Keratinocyte (primary cell): ENCODE results near the gene SPRED2. TPM values are rescaled to one million over a fixed set of nuclear protein-coding genes. Genes with fewer than 3 reads are reported as not detected.

ENCODE experiments used
- DNase-seq: peaks from one replicate; pipeline ENCODE4 v3.0.0-alpha.2; 2011; ENCODE audit warnings: low read depth, missing footprints, low spot score
- FAIRE-seq: peaks from 2 replicates; lab custom pipeline; 2011; peaks lifted over from hg19 to GRCh38; lab: Jason Lieb, UNC
- H2AFZ ChIP-seq: 2 replicates; pipeline ENCODE4 v1.6.0; 2012; ENCODE audit warnings: low read length, control low read depth, inconsistent platforms; ENCODE audit not compliant: control insufficient read depth
- H3K27ac ChIP-seq: 2 replicates; pipeline ENCODE4 v1.5.1; 2011; ENCODE audit warnings: low read length; ENCODE audit not compliant: control insufficient read depth, insufficient read depth
- H3K27me3 ChIP-seq: 3 replicates; pipeline ENCODE4 v1.6.0; 2011; ENCODE audit warnings: low read length; ENCODE audit not compliant: control insufficient read depth, insufficient read depth; ENCODE audit errors: extremely low read depth
- H3K36me3 ChIP-seq, 2 experiments: 2 replicates in 1 of 2; 3 replicates in 1 of 2; pipeline ENCODE4 v1.5.1; 2011; ENCODE audit warnings: low read length in 2 of 2, mild to moderate bottlenecking in 1 of 2; ENCODE audit not compliant: control insufficient read depth in 2 of 2, insufficient read depth in 2 of 2; ENCODE audit errors: extremely low read depth in 1 of 2
- H3K4me1 ChIP-seq: 3 replicates; pipeline ENCODE4 v1.5.1; 2011; ENCODE audit warnings: low read length; ENCODE audit not compliant: control insufficient read depth, insufficient read depth; ENCODE audit errors: extremely low read depth
- H3K4me2 ChIP-seq: 3 replicates; pipeline ENCODE4 v1.6.0; 2011; ENCODE audit warnings: low read depth, low read length; ENCODE audit not compliant: control insufficient read depth, insufficient read depth; ENCODE audit errors: extremely low read depth
- H3K4me3 ChIP-seq, 3 experiments: fragments of 200-600 bp in 1 of 3; sonication (generic) in 1 of 3; 2 replicates in 2 of 3; 3 replicates in 1 of 3; pipeline ENCODE4 v1.5.1; 2011 to 2016; ENCODE audit warnings: low read length in 3 of 3, mild to moderate bottlenecking in 3 of 3, control low read depth in 2 of 3, inconsistent platforms in 1 of 3, low read depth in 1 of 3, mixed read lengths in 1 of 3, mixed run types in 1 of 3, moderate library complexity in 1 of 3; ENCODE audit not compliant: control insufficient read depth in 2 of 3, insufficient read depth in 2 of 3; ENCODE audit errors: extremely low read depth in 1 of 3
- H3K79me2 ChIP-seq: 2 replicates; pipeline ENCODE4 v1.6.0; 2012; ENCODE audit warnings: low read length; ENCODE audit not compliant: control insufficient read depth, insufficient read depth
- H3K9ac ChIP-seq: 3 replicates; pipeline ENCODE4 v1.6.0; 2011; ENCODE audit warnings: low read length; ENCODE audit not compliant: control insufficient read depth, insufficient read depth; ENCODE audit errors: extremely low read depth
- H3K9me1 ChIP-seq: 3 replicates; pipeline ENCODE4 v1.6.0; 2011; ENCODE audit warnings: low read length; ENCODE audit not compliant: control insufficient read depth, insufficient read depth; ENCODE audit errors: extremely low read depth
- H3K9me3 ChIP-seq: 2 replicates; pipeline ENCODE4 v1.5.1; 2012; ENCODE audit warnings: low read depth, low read length; ENCODE audit not compliant: control insufficient read depth
- H4K20me1 ChIP-seq: 3 replicates; pipeline ENCODE4 v1.6.0; 2011; ENCODE audit warnings: low read length; ENCODE audit not compliant: control insufficient read depth, insufficient read depth; ENCODE audit errors: extremely low read depth
- CTCF ChIP-seq, 3 experiments: IDR thresholded peaks in 1 of 3; conservative IDR thresholded peaks in 1 of 3; optimal IDR thresholded peaks in 1 of 3; 2 replicates in 2 of 3; 3 replicates in 1 of 3; pipeline versions ENCODE3 to v1.5.1; 2011; ENCODE audit warnings: low read length in 3 of 3, mild to moderate bottlenecking in 3 of 3, moderate library complexity in 2 of 3, control low read depth in 1 of 3, inconsistent platforms in 1 of 3; ENCODE audit not compliant: insufficient read depth in 2 of 3; ENCODE audit errors: extremely low read depth in 1 of 3
- EZH2 ChIP-seq: IDR thresholded peaks from one replicate; pipeline ENCODE4 v1.6.1; 2012; ENCODE audit warnings: inconsistent platforms, mild to moderate bottlenecking, low read length, moderate library complexity
- dilution Hi-C: fragments of 300-500 bp; cut with MboI; formaldehyde crosslinking; loops from one replicate; pipeline ENCODE4 v1.7.0; 2020; ENCODE audit warnings: low sequenced_read_pairs; ENCODE audit not compliant: extremely low pct_ligation_motif_present
- polyA plus RNA-seq, 5 experiments: library from polyadenylated mRNA; depleted of rRNA in 3 of 5; stranded (reverse) in 3 of 5; stranded (forward) in 1 of 5; unstranded in 1 of 5; fragments of >200 nt; gene quantifications; 1 replicate in 1 of 5; 2 replicates in 3 of 5; 3 replicates in 1 of 5; pipeline versions ENCODE4 v1.2.1 to v1.2.3, GENCODE V29; 2011 to 2012; ENCODE audit warnings: missing spikeins in 2 of 5, low read depth in 1 of 5, low replicate concordance in 1 of 5

SPRED2 gene
- polyA plus RNA-seq, 1 donor (not counting 4 experiments of a cell fraction or from before 2014, with no cell fraction given) = 26.8 TPM

- no peak overlapping the region for H3K4me3 ChIP-seq
- DNase-seq = no peak
- dilution Hi-C loops = no loop called here
- no peak overlapping the region for H2AFZ ChIP-seq
- TF ChIP-seq EZH2 (no peak), CTCF (optimal IDR thresholded peaks at IDR 0.05 in 1 of 3, IDR thresholded peaks at IDR 0.05 in 1 of 3, conservative IDR thresholded peaks at IDR 0.05 in 1 of 3; ENCODE audit: extremely low read depth in 1 of 3, insufficient read depth in 2 of 3, low read length in 3 of 3) (no peak)
- peaks cover 5% of the 10 kb centered on the region for H3K9me1 ChIP-seq
- no peaks in the 10 kb centered on the region for H3K27me3 ChIP-seq
- peaks cover 89% of the 10 kb centered on the region for H3K79me2 ChIP-seq
- H3K9me3 ChIP-seq = no peaks in the 10 kb centered on the region
- H4K20me1 ChIP-seq = peaks cover 7% of the 10 kb centered on the region
- H3K27ac ChIP-seq = no peak overlapping the region
- H3K9ac ChIP-seq = no peak overlapping the region
- no peak for FAIRE-seq
- peaks cover 44% of the 10 kb centered on the region for H3K4me1 ChIP-seq
- H3K4me2 ChIP-seq = no peak overlapping the region
- H3K36me3 ChIP-seq = peaks cover 3 to 18% of the 10 kb centered on the region in 2 experiments
Observed at GRCh38 chr2:65374575-65374974, 57.8 kb downstream of the SPRED2 start.

GRCh38 chr2:65373365-65373918, 59.0 kb downstream of the SPRED2 start:
- no peak overlapping the region for H3K27ac ChIP-seq
- no peaks in the 10 kb centered on the region for H3K27me3 ChIP-seq
- H3K9ac ChIP-seq = no peak overlapping the region
- H3K9me1 ChIP-seq = peaks cover 5% of the 10 kb centered on the region
- dilution Hi-C loops = no loop called here
- no peak overlapping the region for H3K4me3 ChIP-seq
- H3K4me1 ChIP-seq = peaks cover 34% of the 10 kb centered on the region
- H3K9me3 ChIP-seq = no peaks in the 10 kb centered on the region
- DNase-seq (no peak), FAIRE-seq (no peak)
- H3K79me2 ChIP-seq = peaks cover 90% of the 10 kb centered on the region
- H3K36me3 ChIP-seq = peaks cover 3 to 12% of the 10 kb centered on the region in 2 experiments
- H2AFZ ChIP-seq = no peak overlapping the region
- H4K20me1 ChIP-seq = peaks cover 5% of the 10 kb centered on the region
- TF ChIP-seq CTCF (optimal IDR thresholded peaks at IDR 0.05 in 1 of 3, IDR thresholded peaks at IDR 0.05 in 1 of 3, conservative IDR thresholded peaks at IDR 0.05 in 1 of 3; ENCODE audit: extremely low read depth in 1 of 3, insufficient read depth in 2 of 3, low read length in 3 of 3) (no peak), EZH2 (no peak)
- no peak overlapping the region for H3K4me2 ChIP-seq
